Endodermal cell (in vitro differentiated cells): ENCODE measurements around the gene PSMF1. TPM values are rescaled to one million over a fixed set of nuclear protein-coding genes. Genes with fewer than 3 reads are reported as not detected.

Experiments
- DNase-seq: peaks from one replicate; pipeline ENCODE4 v3.0.0-alpha.2; 2017
- H3K27ac ChIP-seq: 2 replicates; pipeline ENCODE4 v1.5.1; 2013; ENCODE audit warnings: mild to moderate bottlenecking, low read depth, low read length, moderate library complexity
- H3K27me3 ChIP-seq: 2 replicates; pipeline ENCODE4 v1.6.1; 2013; ENCODE audit warnings: mild to moderate bottlenecking, low read length, moderate library complexity; ENCODE audit not compliant: insufficient read depth, control insufficient read depth, poor library complexity, severe bottlenecking
- H3K36me3 ChIP-seq: 2 replicates; pipeline ENCODE4 v1.7.0; 2013; ENCODE audit warnings: mild to moderate bottlenecking, low read length, moderate library complexity; ENCODE audit not compliant: control insufficient read depth, insufficient read depth
- H3K4me1 ChIP-seq: one replicate; pipeline ENCODE4 v1.7.0; 2013; ENCODE audit warnings: low read length; ENCODE audit not compliant: control insufficient read depth, insufficient read depth
- H3K4me3 ChIP-seq: 2 replicates; pipeline ENCODE4 v1.5.1; 2013; ENCODE audit warnings: mild to moderate bottlenecking, low read length, moderate library complexity
- H3K9ac ChIP-seq: 2 replicates; pipeline ENCODE4 v1.6.1; 2013; ENCODE audit warnings: mild to moderate bottlenecking, low read length, moderate library complexity; ENCODE audit not compliant: poor library complexity, severe bottlenecking; ENCODE audit errors: extremely low read depth
- H3K9me3 ChIP-seq: 2 replicates; pipeline ENCODE4 v1.6.1; 2013; ENCODE audit warnings: mild to moderate bottlenecking, low read length, moderate library complexity; ENCODE audit not compliant: control insufficient read depth
- H3K27ac Mint-ChIP-seq: 2 replicates; pipeline ENCODE4 v1.8.0; 2020; ENCODE audit warnings: mixed read lengths
- H3K27me3 Mint-ChIP-seq: 2 replicates; pipeline ENCODE4 v1.8.0; 2021; ENCODE audit warnings: mild to moderate bottlenecking, mixed read lengths; ENCODE audit not compliant: insufficient read depth
- H3K36me3 Mint-ChIP-seq: 2 replicates; pipeline ENCODE4 v1.8.0; 2020; ENCODE audit warnings: low read depth, mixed read lengths
- H3K4me1 Mint-ChIP-seq: 2 replicates; pipeline ENCODE4 v1.8.0; 2020; ENCODE audit warnings: mixed read lengths
- H3K4me3 Mint-ChIP-seq: 2 replicates; pipeline ENCODE4 v1.8.0; 2020; ENCODE audit warnings: mild to moderate bottlenecking, moderate library complexity, mixed read lengths
- H3K9me3 Mint-ChIP-seq: 2 replicates; pipeline ENCODE4 v1.8.0; 2020; ENCODE audit warnings: mild to moderate bottlenecking, mixed read lengths
- WGBS, 2 experiments: methylation state at CpG; one replicate each; pipeline versions ENCODE4 v1.1.5 to v1.1.7; 2013; ENCODE audit warnings: missing lambda C conversion rate in 2 of 2, mixed read lengths in 1 of 2; ENCODE audit not compliant: insufficient coverage in 1 of 2, insufficient read length in 1 of 2; 5-methylcytosine and 5-hydroxymethylcytosine counted together
- total RNA-seq, 2 donors: library from RNA; stranded (reverse); fragmentation: NEBNext Ultra II Directional in 1 of 2; extraction: Animal tissue kit (Norgen Biotek cat#: 25700) in 1 of 2; gene quantifications; 2 replicates in 1 of 2; 3 replicates in 1 of 2; pipeline ENCODE4 v1.2.1, GENCODE V29; 2021
- TF ChIP-seq, protein P1 (sequence below): fragments of 200-600 bp; sonication (generic); conservative IDR thresholded peaks from 2 replicates; pipeline ENCODE4 v1.5.0; 2021; ENCODE audit warnings: antibody characterized with exemption, mild to moderate bottlenecking

The PSMF1 gene
- total RNA-seq, 2 donors from 2014 or later, result 72.5 to 84.7 TPM

DNA sequence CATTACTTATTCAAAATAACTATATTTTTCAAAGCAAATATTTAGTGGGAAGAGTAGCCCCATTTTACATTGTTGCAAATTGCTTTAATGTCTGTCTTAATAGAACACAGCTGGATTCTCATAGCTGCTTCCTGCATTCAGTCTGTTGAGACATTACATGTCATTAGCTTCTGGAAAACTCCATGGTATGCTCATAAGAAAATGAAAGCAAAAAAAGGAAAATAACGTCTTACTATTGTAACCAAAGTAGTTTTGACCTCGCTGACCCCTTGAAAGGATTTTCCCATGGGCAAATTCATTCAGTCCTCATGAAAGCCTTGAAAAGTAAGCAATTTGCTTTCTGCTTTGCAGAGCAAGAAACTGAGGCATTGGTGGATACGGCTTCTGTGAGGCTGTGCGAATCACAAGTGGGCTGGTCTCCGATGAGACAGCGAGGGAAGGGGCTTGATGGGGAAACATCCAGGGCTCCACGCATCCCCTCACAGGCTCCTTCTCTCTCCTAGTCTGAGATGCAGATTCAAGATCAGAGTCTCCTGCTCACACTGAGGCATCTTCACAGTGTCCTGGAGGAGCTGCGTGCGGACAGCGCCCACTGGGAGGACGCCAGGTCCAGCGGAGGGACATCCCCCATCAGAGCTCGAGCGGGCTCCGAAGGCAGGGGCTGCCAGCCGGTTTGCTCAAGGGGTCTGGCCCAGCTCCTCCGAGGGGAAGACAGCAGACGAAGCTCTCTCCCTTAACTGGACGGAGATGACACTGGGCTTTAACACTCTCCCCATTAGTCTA lies 88.2 kb downstream of the PSMF1 start:
- no peak overlapping the region for H3K9ac ChIP-seq
- DNase-seq, result no peak
- H3K27ac ChIP-seq, result no peak overlapping the region
- H3K36me3 Mint-ChIP-seq, result no peaks in the 10 kb centered on the region
- peaks cover 39% of the 10 kb centered on the region for H3K27me3 ChIP-seq
- TF ChIP-seq, protein P1, sequence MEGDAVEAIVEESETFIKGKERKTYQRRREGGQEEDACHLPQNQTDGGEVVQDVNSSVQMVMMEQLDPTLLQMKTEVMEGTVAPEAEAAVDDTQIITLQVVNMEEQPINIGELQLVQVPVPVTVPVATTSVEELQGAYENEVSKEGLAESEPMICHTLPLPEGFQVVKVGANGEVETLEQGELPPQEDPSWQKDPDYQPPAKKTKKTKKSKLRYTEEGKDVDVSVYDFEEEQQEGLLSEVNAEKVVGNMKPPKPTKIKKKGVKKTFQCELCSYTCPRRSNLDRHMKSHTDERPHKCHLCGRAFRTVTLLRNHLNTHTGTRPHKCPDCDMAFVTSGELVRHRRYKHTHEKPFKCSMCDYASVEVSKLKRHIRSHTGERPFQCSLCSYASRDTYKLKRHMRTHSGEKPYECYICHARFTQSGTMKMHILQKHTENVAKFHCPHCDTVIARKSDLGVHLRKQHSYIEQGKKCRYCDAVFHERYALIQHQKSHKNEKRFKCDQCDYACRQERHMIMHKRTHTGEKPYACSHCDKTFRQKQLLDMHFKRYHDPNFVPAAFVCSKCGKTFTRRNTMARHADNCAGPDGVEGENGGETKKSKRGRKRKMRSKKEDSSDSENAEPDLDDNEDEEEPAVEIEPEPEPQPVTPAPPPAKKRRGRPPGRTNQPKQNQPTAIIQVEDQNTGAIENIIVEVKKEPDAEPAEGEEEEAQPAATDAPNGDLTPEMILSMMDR, result no peak
- H3K4me1 ChIP-seq, result no peaks in the 10 kb centered on the region
- H3K4me3 ChIP-seq, result no peak overlapping the region
- H3K36me3 ChIP-seq, result no peaks in the 10 kb centered on the region
- H3K27me3 Mint-ChIP-seq, result peaks cover 28% of the 10 kb centered on the region
- WGBS, 2 experiments, result 89 to 91% methylated on average over 16 to 19 of the region's 19 CpGs
- H3K27ac Mint-ChIP-seq, result no peak overlapping the region
- no peaks in the 10 kb centered on the region for H3K4me1 Mint-ChIP-seq
- no peak overlapping the region for H3K4me3 Mint-ChIP-seq
- no peaks in the 10 kb centered on the region for H3K9me3 Mint-ChIP-seq
- H3K9me3 ChIP-seq, result no peaks in the 10 kb centered on the region

DNA sequence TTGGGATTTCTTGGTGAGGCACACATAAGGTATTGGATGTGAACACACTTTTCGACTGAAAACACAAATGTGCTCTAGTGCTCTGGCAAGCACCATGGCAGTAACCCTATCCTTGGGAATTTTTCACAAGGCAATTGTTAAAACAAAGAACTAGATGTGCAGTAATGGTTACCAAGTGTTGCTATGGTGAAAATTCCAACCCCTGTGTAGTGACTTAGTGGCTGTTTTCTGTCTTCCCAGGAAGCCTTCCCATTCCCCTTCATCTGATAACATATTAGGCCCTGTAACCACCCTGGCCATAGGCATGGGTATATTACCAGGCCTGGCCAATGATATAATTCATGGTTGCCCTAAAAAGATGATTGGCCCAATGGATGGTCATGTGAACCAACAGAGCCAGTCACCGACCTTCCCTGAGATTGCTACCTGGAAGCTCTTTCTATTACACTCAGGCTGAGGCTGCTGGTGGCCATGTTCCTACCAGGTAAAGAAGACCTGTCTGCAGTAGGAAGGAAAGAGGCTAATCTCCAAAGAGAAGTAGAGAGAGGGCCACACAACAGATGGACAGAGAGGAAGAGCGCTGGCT lies 89.0 kb downstream of the PSMF1 start:
- Mint-ChIP-seq H3K27me3 (peaks cover 33% of the 10 kb centered on the region), H3K36me3 (no peaks in the 10 kb centered on the region), H3K4me1 (peaks cover 3% of the 10 kb centered on the region), H3K4me3 (no peak overlapping the region), H3K9me3 (no peaks in the 10 kb centered on the region), H3K27ac (no peak overlapping the region)
- H3K4me3 ChIP-seq, result no peak overlapping the region
- peaks cover 3% of the 10 kb centered on the region for H3K4me1 ChIP-seq
- DNase-seq, result no peak
- no peak overlapping the region for H3K9ac ChIP-seq
- no peaks in the 10 kb centered on the region for H3K9me3 ChIP-seq
- 90 to 96% methylated on average over 2 to 3 of the region's 3 CpGs for whole genome bisulfite sequencing, 2 experiments
- no peak overlapping the region for H3K27ac ChIP-seq
- TF ChIP-seq, protein P1, result no peak
- peaks cover 45% of the 10 kb centered on the region for H3K27me3 ChIP-seq
- H3K36me3 ChIP-seq, result no peaks in the 10 kb centered on the region

DNA sequence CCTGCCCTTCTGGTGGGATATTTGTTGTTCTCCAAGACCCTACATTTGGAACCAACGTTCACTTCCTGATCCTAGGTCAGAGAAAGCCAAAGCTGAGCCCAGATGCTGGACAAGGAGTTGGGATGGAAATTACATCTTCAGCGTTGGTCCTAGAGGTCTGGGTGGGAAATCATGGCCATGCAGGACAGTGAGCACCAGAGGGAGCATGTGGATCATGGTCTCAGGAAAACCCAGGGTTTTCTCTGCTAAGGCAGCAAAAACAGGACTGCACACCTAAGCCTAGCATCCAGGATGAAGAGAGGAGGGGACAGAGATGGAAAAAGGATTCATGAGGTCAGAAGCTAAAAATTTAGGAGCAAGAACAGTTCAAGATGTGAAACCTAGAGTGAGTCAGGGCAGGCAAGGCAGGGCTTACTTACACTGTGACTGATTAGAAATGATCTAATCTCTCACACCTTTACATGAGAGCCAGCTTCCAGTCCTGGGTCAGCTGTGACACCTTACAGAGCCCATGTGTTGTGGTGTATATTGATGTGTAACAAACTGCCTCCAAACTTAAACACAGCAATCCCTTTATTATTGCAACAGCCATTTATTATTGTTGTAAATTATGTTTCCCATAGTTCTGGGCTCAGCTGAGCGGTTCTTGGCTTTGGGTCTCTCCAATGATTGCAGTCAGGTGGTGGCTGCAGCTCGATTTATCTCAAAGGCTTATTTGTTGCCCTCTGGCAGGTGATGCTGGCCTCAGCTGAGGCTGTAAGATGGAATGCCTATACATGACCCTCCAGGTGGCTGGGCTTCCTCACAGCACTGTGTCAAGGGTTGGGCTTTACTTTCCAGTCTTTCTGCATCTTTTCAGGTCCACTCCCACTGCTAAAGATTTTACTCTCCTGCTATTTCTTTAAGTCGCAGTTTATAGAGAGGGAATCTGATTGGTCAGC lies 91.3 kb downstream of the PSMF1 start:
- no peaks in the 10 kb centered on the region for H3K36me3 Mint-ChIP-seq
- Histone ChIP-seq H3K27me3 (peaks cover 61% of the 10 kb centered on the region), H3K36me3 (no peaks in the 10 kb centered on the region), H3K9me3 (no peaks in the 10 kb centered on the region), H3K9ac (no peak overlapping the region), H3K4me1 (peaks cover 3% of the 10 kb centered on the region), H3K4me3 (no peak overlapping the region), H3K27ac (no peak overlapping the region)
- no peak for DNase-seq
- H3K27ac Mint-ChIP-seq, result no peak overlapping the region
- WGBS, 2 experiments, result 71 to 81% methylated on average over 3 to 4 of the region's 5 CpGs
- TF ChIP-seq, protein P1, result peak; percentile 64
- no peaks in the 10 kb centered on the region for H3K9me3 Mint-ChIP-seq
- H3K4me1 Mint-ChIP-seq, result peaks cover 6% of the 10 kb centered on the region
- H3K4me3 Mint-ChIP-seq, result no peak overlapping the region
- H3K27me3 Mint-ChIP-seq, result peaks cover 42% of the 10 kb centered on the region
